SK-N-SH treated with all-trans-retinoic acid at 6 μM for 48 hours (cell line): ENCODE data around the gene DOCK4.

Source experiments
- BACH2 ChIP-seq: fragments of 250-450 bp; sonication (Bioruptor Pico); IDR thresholded peaks from 2 replicates; pipeline ENCODE4 v1.9.0; 2021; ENCODE audit warnings: mild to moderate bottlenecking, borderline replicate concordance
- CSDC2 ChIP-seq: fragments of 250-450 bp; sonication (Bioruptor Pico); IDR thresholded peaks from 2 replicates; pipeline ENCODE4 v1.5.0; 2020; ENCODE audit warnings: mild to moderate bottlenecking, moderate library complexity
- ISL1 ChIP-seq: fragments of 250-450 bp; sonication (Bioruptor Pico); IDR thresholded peaks from 2 replicates; pipeline ENCODE4 v2.1.2; 2022; ENCODE audit warnings: mild to moderate bottlenecking, moderate library complexity
- OSR1 ChIP-seq: fragments of 250-450 bp; sonication (Bioruptor Pico); IDR thresholded peaks from 2 replicates; pipeline ENCODE4 v1.8.0; 2022; ENCODE audit warnings: moderate library complexity, mild to moderate bottlenecking, inconsistent platforms
- PATZ1 ChIP-seq: fragments of 250-450 bp; sonication (Bioruptor Pico); IDR thresholded peaks from 2 replicates; pipeline ENCODE4 v1.8.0; 2020; ENCODE audit warnings: mild to moderate bottlenecking, moderate library complexity, borderline replicate concordance
- ZC3H10 ChIP-seq: fragments of 250-450 bp; sonication (Bioruptor Pico); IDR thresholded peaks from 2 replicates; pipeline ENCODE4 v1.5.1; 2021; ENCODE audit warnings: mild to moderate bottlenecking, moderate library complexity
- ZFP3 ChIP-seq: fragments of 250-450 bp; sonication (Bioruptor Pico); IDR thresholded peaks from 2 replicates; pipeline ENCODE4 v1.5.0; 2020; ENCODE audit warnings: mild to moderate bottlenecking, moderate library complexity
- ZFP30 ChIP-seq: fragments of 450-650 bp; formaldehyde crosslinking; IDR thresholded peaks from 2 replicates; pipeline ENCODE4 v1.5.0; 2022; ENCODE audit warnings: mild to moderate bottlenecking, moderate library complexity
- ZNF70 ChIP-seq: fragments of 450-650 bp; formaldehyde crosslinking; IDR thresholded peaks from 2 replicates; pipeline ENCODE4 v1.5.0; 2020; ENCODE audit warnings: mild to moderate bottlenecking, moderate library complexity
- ZNF8 ChIP-seq: fragments of 450-650 bp; formaldehyde crosslinking; IDR thresholded peaks from 2 replicates; pipeline ENCODE4 v1.5.0; 2020; ENCODE audit warnings: mild to moderate bottlenecking, moderate library complexity
- TF ChIP-seq, protein P1 (sequence below): fragments of 250-450 bp; sonication (Bioruptor Pico); IDR thresholded peaks from 2 replicates; pipeline ENCODE4 v1.8.0; 2021; ENCODE audit warnings: low read depth, mild to moderate bottlenecking, moderate library complexity, borderline replicate concordance

DNA sequence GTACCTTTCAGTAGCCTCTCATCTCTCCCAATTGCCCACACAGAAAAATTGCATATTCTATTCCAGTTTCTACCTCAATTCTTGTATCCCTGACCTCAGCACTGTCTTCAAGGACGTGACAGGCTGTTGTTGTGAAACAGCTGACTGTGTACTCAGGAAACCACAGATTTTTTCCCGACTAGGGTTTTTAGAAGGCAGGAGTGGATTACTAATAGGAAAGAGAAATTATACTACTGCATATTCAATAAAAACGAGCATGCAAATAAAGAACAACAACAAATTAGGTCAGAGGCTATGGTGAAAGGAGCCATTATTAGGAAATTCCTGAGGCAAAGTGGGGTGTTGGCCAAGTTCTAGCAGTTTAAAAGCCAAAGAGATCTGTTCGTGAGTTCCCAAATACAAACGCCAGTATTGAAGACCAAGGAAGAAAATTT is 93.4 kb downstream of the DOCK4 start:
- TF ChIP-seq ZC3H10 (CRISPR knock-in tag) (no peak), ZFP30 (CRISPR knock-in tag) (no peak), PATZ1 (no peak), ZNF8 (CRISPR knock-in tag) (no peak), ZFP3 (CRISPR knock-in tag) (no peak), OSR1 (CRISPR knock-in tag) (no peak), BACH2 (CRISPR knock-in tag) (no peak), ZNF70 (no peak), CSDC2 (CRISPR knock-in tag) (no peak), ISL1 (CRISPR knock-in tag) (no peak)
- TF ChIP-seq, protein P1, sequence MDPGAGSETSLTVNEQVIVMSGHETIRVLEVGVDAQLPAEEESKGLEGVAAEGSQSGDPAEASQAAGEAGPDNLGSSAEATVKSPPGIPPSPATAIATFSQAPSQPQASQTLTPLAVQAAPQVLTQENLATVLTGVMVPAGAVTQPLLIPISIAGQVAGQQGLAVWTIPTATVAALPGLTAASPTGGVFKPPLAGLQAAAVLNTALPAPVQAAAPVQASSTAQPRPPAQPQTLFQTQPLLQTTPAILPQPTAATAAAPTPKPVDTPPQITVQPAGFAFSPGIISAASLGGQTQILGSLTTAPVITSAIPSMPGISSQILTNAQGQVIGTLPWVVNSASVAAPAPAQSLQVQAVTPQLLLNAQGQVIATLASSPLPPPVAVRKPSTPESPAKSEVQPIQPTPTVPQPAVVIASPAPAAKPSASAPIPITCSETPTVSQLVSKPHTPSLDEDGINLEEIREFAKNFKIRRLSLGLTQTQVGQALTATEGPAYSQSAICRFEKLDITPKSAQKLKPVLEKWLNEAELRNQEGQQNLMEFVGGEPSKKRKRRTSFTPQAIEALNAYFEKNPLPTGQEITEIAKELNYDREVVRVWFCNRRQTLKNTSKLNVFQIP (CRISPR knock-in tag) = no peak
